Lung (tissue), 12 donors: ENCODE measurements around the gene NT5DC2. TPM values are rescaled to one million over a fixed set of nuclear protein-coding genes. Genes with fewer than 3 reads are reported as not detected.

Experiments
- ATAC-seq: fragments of 200-7000 bp; cut with Tn5 transposase; one replicate; pipeline ENCODE4 v1.9.1; 2020; ENCODE audit warnings: moderate number of reproducible peaks; ENCODE audit not compliant: insufficient read depth, low FRiP score
- DNase-seq, 3 donors: peaks; one replicate each; pipeline ENCODE4 v3.0.0-alpha.2; 2013 to 2017
- H3K27ac ChIP-seq, 2 donors: one replicate each; pipeline ENCODE4 v1.5.1; 2013; ENCODE audit warnings: mild to moderate bottlenecking in 2 of 2, moderate library complexity in 2 of 2, control low read depth in 1 of 2, inconsistent platforms in 1 of 2, low read depth in 1 of 2, low read length in 1 of 2
- H3K27me3 ChIP-seq, 3 donors: one replicate each; pipeline ENCODE4 v1.5.1; 2013; ENCODE audit warnings: low read length in 2 of 3; ENCODE audit not compliant: control insufficient read depth in 3 of 3, insufficient read depth in 3 of 3
- H3K36me3 ChIP-seq, 4 donors: one replicate each; pipeline ENCODE4 v1.5.1; 2013; ENCODE audit warnings: low read length in 4 of 4, mild to moderate bottlenecking in 1 of 4, moderate library complexity in 1 of 4; ENCODE audit not compliant: control insufficient read depth in 4 of 4, insufficient read depth in 4 of 4
- H3K4me1 ChIP-seq, 5 donors: one replicate each; pipeline ENCODE4 v1.5.1; 2013; ENCODE audit warnings: low read length in 5 of 5, mild to moderate bottlenecking in 2 of 5, moderate library complexity in 1 of 5; ENCODE audit not compliant: control insufficient read depth in 5 of 5, insufficient read depth in 5 of 5
- H3K4me3 ChIP-seq: one replicate; pipeline ENCODE4 v1.5.1; 2013; ENCODE audit warnings: mild to moderate bottlenecking, control low read depth, moderate library complexity
- H3K9ac ChIP-seq, 2 donors: one replicate each; pipeline ENCODE4 v1.5.1; 2013; ENCODE audit warnings: low read length in 2 of 2, control low read depth in 1 of 2; ENCODE audit not compliant: insufficient read depth in 1 of 2
- H3K9me3 ChIP-seq, 4 donors: one replicate each; pipeline ENCODE4 v1.5.1; 2013; ENCODE audit warnings: low read length in 3 of 4, mild to moderate bottlenecking in 1 of 4, moderate library complexity in 1 of 4; ENCODE audit not compliant: control insufficient read depth in 4 of 4, insufficient read depth in 3 of 4
- CTCF ChIP-seq: IDR thresholded peaks from 2 replicates; pipeline ENCODE4 v1.5.1; 2012; ENCODE audit warnings: mild to moderate bottlenecking; ENCODE audit errors: control extremely low read depth, extremely low read depth
- WGBS, 2 donors: extraction: QIAGEN DNeasy Blood & Tissue Kit; methylation state at CpG; one replicate each; pipeline ENCODE4 v1.1.7; 2013; 5-methylcytosine and 5-hydroxymethylcytosine counted together
- polyA plus RNA-seq, 2 donors: library from polyadenylated mRNA; stranded (reverse); fragments of 200-250 nt; gene quantifications; one replicate each; pipeline ENCODE4 v1.2.1, GENCODE V29; 2013
- total RNA-seq, 2 donors: library from RNA; depleted of rRNA in 1 of 2; stranded (reverse); fragments of >200 nt in 1 of 2; gene quantifications; one replicate each; pipeline ENCODE4 v1.2.1, GENCODE V29; 2014 to 2021
- donor health status: control.
- donor health status: control.
- donor health status: Bipolar disorder and iron deficiency.
- donor health status: healthy.
- donor health status: DM: yes; HTN: yes; CAD: no.

The NT5DC2 gene
- total and polyA plus RNA-seq, 4 donors, result 32.7 to 85.6 (median 51.2) TPM

- Histone ChIP-seq H3K36me3 (peaks cover 17 to 54% (median 37%) of the 10 kb centered on the region in 4 donors), H3K4me1 (peaks cover 0 to 10% (median 0%) of the 10 kb centered on the region in 5 donors), H3K9me3 (peaks cover 0 to 2% (median 0%) of the 10 kb centered on the region in 4 donors), H3K9ac (no peak overlapping the region), H3K27me3 (no peaks in the 10 kb centered on the region), H3K27ac (no peak overlapping the region), H3K4me3 (no peak overlapping the region)
- ATAC-seq, result no peak
- no peak for DNase-seq
- no peak for TF ChIP-seq CTCF
These were observed 17.5 kb upstream of the NT5DC2 start for GRCh38 chr3:52551118-52551517.

DNA sequence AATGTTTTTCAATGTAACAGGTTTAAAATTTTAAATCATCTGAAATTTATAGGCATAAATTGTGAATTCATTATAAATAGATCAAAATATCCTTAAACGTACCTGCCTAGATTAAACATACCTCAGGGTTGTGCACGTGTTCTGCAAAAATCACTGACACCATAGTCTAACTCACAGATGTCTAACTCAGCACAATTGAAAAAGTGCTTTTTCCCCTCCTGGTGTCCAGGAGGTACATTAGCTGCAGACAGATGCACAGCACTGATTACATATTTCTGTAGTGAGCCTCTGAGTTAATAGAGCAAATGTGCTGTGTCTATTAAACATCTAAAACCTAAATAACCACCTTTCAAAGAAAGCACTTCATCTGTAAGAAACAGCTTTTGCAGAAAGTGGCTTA, 13.5 kb upstream of the NT5DC2 start:
- no peaks in the 10 kb centered on the region for H3K27me3 ChIP-seq
- 88 to 91% methylated on average over 2 of the region's 2 CpGs for WGBS, 2 donors
- ATAC-seq (no peak), DNase-seq (no peak)
- H3K36me3 ChIP-seq, result peaks cover 16 to 38% (median 24%) of the 10 kb centered on the region in 4 donors
- H3K9ac ChIP-seq, result no peak overlapping the region
- no peak overlapping the region for H3K27ac ChIP-seq
- TF ChIP-seq CTCF, result no peak
- peaks cover 0 to 3% (median 0%) of the 10 kb centered on the region in 5 donors for H3K4me1 ChIP-seq
- peaks cover 0 to 2% (median 0%) of the 10 kb centered on the region in 4 donors for H3K9me3 ChIP-seq
- no peak overlapping the region for H3K4me3 ChIP-seq

- Histone ChIP-seq H3K4me3 (no peak overlapping the region), H3K27me3 (no peaks in the 10 kb centered on the region), H3K36me3 (peaks cover 15 to 32% (median 20%) of the 10 kb centered on the region in 4 donors), H3K9ac (no peak overlapping the region), H3K27ac (no peak overlapping the region), H3K9me3 (peaks cover 0 to 2% (median 0%) of the 10 kb centered on the region in 4 donors), H3K4me1 (no peaks in the 10 kb centered on the region)
- TF ChIP-seq CTCF, result no peak
- 88 to 97% methylated on average over 3 of the region's 3 CpGs for WGBS, 2 donors
- no peak for ATAC-seq
- DNase-seq, result no peak
These were observed 12.6 kb upstream of the NT5DC2 start for GRCh38 chr3:52546111-52546901.

DNA sequence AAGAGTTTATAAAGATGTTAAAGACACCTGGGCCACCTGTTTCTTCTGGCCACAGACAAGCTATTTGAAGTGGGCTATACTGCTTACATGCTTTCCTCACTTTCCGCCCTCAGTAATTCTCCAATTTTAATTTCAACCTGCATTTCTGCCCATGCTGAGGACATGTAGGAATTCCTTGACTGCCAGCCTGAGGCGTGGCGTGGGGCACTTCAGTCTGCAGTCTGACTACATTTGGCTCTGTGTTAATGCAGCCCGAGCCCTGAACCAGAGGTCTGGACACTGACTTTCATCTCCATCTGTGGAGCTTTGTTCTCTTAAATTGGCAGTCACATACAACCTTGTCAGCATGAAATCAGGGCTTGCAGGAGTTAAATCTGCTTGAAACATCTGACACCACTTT, 11.3 kb upstream of the NT5DC2 start:
- WGBS, 2 donors, result 68 to 90% methylated on average over 4 of the region's 4 CpGs
- no peaks in the 10 kb centered on the region for H3K27me3 ChIP-seq
- no peaks in the 10 kb centered on the region for H3K9me3 ChIP-seq
- no peak for TF ChIP-seq CTCF
- H3K36me3 ChIP-seq, result peaks cover 8 to 23% (median 12%) of the 10 kb centered on the region in 4 donors
- no peak for DNase-seq
- no peak overlapping the region for H3K27ac ChIP-seq
- no peaks in the 10 kb centered on the region for H3K4me1 ChIP-seq
- H3K4me3 ChIP-seq, result no peak overlapping the region
- no peak overlapping the region for H3K9ac ChIP-seq
- ATAC-seq, result no peak
